ENCODE data around the gene IKZF4. TPM values are rescaled to one million over a fixed set of nuclear protein-coding genes. Genes with fewer than 3 reads are reported as not detected.

The IKZF4 gene
- total RNA-seq, 1 donor from 2014 or later = 8.4 TPM

DNA sequence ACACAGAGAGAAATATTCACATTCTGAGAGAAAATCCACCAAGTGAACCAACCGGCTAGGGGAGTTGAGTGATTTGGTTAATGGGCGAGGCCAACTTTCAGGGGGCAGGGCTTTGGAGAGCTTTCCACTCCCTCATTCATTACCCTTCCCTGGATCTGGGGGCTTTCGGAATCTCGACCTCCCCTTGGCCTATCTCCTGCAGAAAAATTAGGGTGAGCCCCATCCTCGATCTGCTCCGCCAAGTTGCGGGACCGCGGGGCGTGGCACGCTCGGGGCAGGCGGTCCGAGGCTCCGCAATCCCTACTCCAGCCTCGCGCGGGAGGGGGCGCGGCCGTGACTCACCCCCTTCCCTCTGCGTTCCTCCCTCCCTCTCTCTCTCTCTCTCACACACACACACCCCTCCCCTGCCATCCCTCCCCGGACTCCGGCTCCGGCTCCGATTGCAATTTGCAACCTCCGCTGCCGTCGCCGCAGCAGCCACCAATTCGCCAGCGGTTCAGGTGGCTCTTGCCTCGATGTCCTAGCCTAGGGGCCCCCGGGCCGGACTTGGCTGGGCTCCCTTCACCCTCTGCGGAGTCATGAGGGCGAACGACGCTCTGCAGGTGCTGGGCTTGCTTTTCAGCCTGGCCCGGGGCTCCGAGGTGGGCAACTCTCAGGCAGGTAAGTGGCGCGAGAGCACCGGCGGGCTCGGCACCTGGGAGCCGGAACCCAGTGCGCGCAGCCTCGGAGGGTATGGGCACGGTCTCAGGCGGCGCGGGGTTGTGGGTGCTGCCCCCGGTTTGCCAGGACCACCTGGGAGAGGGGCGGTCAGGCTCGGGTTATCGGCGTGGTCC, 59.1 kb downstream of the IKZF4 start, which contains the start of gene ERBB3:
Gene ERBB3, plus strand, starts transcription at position 443 of the 833 bp plus-strand sequence. Its CDS starts 136 bp downstream, at position 579.
- H3K9me3 ChIP-seq (replicated peaks) = no peaks in the 10 kb centered on the region
- H3K36me3 ChIP-seq = no peaks in the 10 kb centered on the region
- intact Hi-C loops (cut with micrococcal nuclease) = no loop called here
- peak within 1 kb of the TSS; percentile 70 for H3K4me3 ChIP-seq
- no peak for TF ChIP-seq CTCF (IDR thresholded peaks at IDR 0.05; ENCODE audit: borderline replicate concordance)
- peaks cover 21% of the 10 kb centered on the region for H3K4me1 ChIP-seq
- peak; percentile 57 for DNase-seq
- H3K27ac ChIP-seq (replicated peaks) = peak within 1 kb of the TSS; percentile 69
- peaks cover 17% of the 10 kb centered on the region for H3K27me3 ChIP-seq (ENCODE audit: low read depth)

- intact Hi-C loops (cut with micrococcal nuclease) = no loop called here
- no peak for DNase-seq
- Histone ChIP-seq H3K27me3 (ENCODE audit: low read depth) (peaks cover 17% of the 10 kb centered on the region), H3K9me3 (replicated peaks) (no peaks in the 10 kb centered on the region), H3K4me1 (peaks cover 21% of the 10 kb centered on the region), H3K36me3 (no peaks in the 10 kb centered on the region), H3K27ac (replicated peaks) (peak overlapping the region; percentile 40), H3K4me3 (peak overlapping the region; percentile 70)
- TF ChIP-seq CTCF (IDR thresholded peaks at IDR 0.05; ENCODE audit: borderline replicate concordance) = no peak
These were observed 59.8 kb downstream of the IKZF4 start for GRCh38 chr12:56080556-56081138.

- H3K4me3 ChIP-seq = peak overlapping the region; percentile 70
- intact Hi-C loops (cut with micrococcal nuclease) = no loop called here
- no peak for TF ChIP-seq CTCF (IDR thresholded peaks at IDR 0.05; ENCODE audit: borderline replicate concordance)
- H3K27ac ChIP-seq (replicated peaks) = peak overlapping the region; percentile 27
- peaks cover 27% of the 10 kb centered on the region for H3K4me1 ChIP-seq
- no peaks in the 10 kb centered on the region for H3K36me3 ChIP-seq
- DNase-seq = no peak
- no peaks in the 10 kb centered on the region for H3K9me3 ChIP-seq (replicated peaks)
- H3K27me3 ChIP-seq (ENCODE audit: low read depth) = peaks cover 17% of the 10 kb centered on the region
These were observed 60.8 kb downstream of the IKZF4 start for GRCh38 chr12:56081393-56082347.

DNA sequence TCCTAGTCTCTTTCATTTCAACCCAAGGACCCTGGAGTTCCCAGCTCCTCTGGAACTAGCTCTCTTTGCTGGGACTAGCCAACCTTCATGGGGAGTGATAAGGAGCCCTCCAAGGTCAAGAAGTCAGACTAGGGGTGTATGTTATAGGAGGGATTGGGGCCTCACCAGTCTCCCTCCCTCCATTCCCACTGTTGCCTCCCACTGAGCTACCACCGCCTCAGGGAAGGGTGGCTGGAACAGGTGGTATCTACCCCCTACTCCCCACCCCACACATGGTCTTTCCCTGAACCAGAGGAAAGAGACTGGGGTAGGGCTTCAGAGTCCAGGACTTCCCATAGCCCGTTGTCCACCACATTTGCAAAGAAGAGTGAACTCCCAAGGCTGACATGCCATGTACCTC, 61.5 kb downstream of the IKZF4 start:
- peaks cover 17% of the 10 kb centered on the region for H3K27me3 ChIP-seq (ENCODE audit: low read depth)
- H3K36me3 ChIP-seq = no peaks in the 10 kb centered on the region
- H3K4me3 ChIP-seq = peak overlapping the region; percentile 25
- DNase-seq = no peak
- no peaks in the 10 kb centered on the region for H3K9me3 ChIP-seq (replicated peaks)
- intact Hi-C loops (cut with micrococcal nuclease) = no loop called here
- no peak for TF ChIP-seq CTCF (IDR thresholded peaks at IDR 0.05; ENCODE audit: borderline replicate concordance)
- peak overlapping the region; percentile 27 for H3K27ac ChIP-seq (replicated peaks)
- H3K4me1 ChIP-seq = peaks cover 32% of the 10 kb centered on the region

DNA sequence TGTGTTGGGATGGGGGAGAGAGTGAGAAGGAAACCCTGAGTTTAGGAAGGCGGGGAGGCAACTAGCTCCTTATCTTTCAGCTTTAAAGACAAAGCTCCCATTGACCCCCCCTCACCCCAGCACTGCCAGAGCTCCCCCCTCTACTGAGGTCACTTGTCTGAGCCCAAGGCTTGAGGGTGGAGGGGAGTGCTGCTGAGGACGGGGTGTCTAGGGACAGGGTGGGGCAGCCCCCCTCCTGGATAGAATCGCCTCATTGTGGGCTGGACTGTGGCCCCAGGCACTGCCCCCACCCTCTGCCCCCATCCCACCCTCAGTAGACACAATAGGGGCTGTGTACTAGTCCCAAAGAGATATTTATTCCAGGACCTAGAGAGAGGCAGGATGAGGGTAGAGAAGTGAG, 62.1 kb downstream of the IKZF4 start:
- no peak for TF ChIP-seq CTCF (IDR thresholded peaks at IDR 0.05; ENCODE audit: borderline replicate concordance)
- Histone ChIP-seq H3K27me3 (ENCODE audit: low read depth) (peaks cover 17% of the 10 kb centered on the region), H3K4me3 (no peak overlapping the region), H3K27ac (replicated peaks) (peak overlapping the region; percentile 27), H3K36me3 (no peaks in the 10 kb centered on the region), H3K9me3 (replicated peaks) (no peaks in the 10 kb centered on the region), H3K4me1 (peaks cover 35% of the 10 kb centered on the region)
- intact Hi-C loops (cut with micrococcal nuclease) = no loop called here
- no peak for DNase-seq
